GM20000 (cell line): ENCODE data around the gene TTC29.

ENCODE experiments used
- DNase-seq: peaks from one replicate; pipeline ENCODE4 v3.0.0; 2012; ENCODE audit warnings: low spot score
- CTCF ChIP-seq: IDR thresholded peaks from 2 replicates; pipeline ENCODE4 v1.5.1; 2012; ENCODE audit warnings: mild to moderate bottlenecking, control low read depth; ENCODE audit errors: extremely low read depth, missing control alignments

The TTC29 gene

GRCh38 chr4:146932116-146932515 lies 13.5 kb downstream of the TTC29 start:
- no peak for TF ChIP-seq CTCF
- DNase-seq = no peak

- no peak for DNase-seq
Measured at GRCh38 chr4:146930673-146931072, 15.0 kb downstream of the TTC29 start.

GRCh38 chr4:146927695-146928094 lies 18.0 kb downstream of the TTC29 start:
- no peak for TF ChIP-seq CTCF
- DNase-seq = no peak

More at GRCh38 chr4:146930673-146931072, 15.0 kb downstream of the TTC29 start:
- TF ChIP-seq CTCF = no peak

- TF ChIP-seq CTCF = peak; percentile 21
Measured at GRCh38 chr4:146916479-146917076, 29.1 kb downstream of the TTC29 start.

GRCh38 chr4:146915132-146915531 lies 30.5 kb downstream of the TTC29 start:
- DNase-seq = no peak
- no peak for TF ChIP-seq CTCF

More at GRCh38 chr4:146916479-146917076, 29.1 kb downstream of the TTC29 start:
- DNase-seq = peak; percentile 13

- TF ChIP-seq CTCF = no peak
- DNase-seq = no peak
Measured at GRCh38 chr4:146900295-146900694, 45.4 kb downstream of the TTC29 start.

GRCh38 chr4:146890301-146890700 lies 55.4 kb downstream of the TTC29 start:
- DNase-seq = no peak
- TF ChIP-seq CTCF = no peak
